GM19463 (cell line): ENCODE results near the gene CHMP5.
"Not testable (repeated sequence)": the region's sequence is repeated elsewhere in the genome, so short reads cannot be mapped to it uniquely, and the experiment has no call there.

ENCODE experiments used
- ATAC-seq: cut with Tn5 transposase; IDR thresholded peaks from one replicate; pipeline ENCODE4 v1.9.1; 2021; ENCODE audit warnings: mild to moderate bottlenecking, moderate library complexity; ENCODE audit not compliant: unreplicated experiment

The CHMP5 gene

GRCh38 chr9:33310748-33311147 is 45.9 kb downstream of the CHMP5 start:
- ATAC-seq = no peak

- ATAC-seq = no peak
These were observed 47.1 kb downstream of the CHMP5 start for GRCh38 chr9:33311953-33312352.

- ATAC-seq = no peak
These were observed 50.5 kb downstream of the CHMP5 start for GRCh38 chr9:33315371-33315770.

- not testable (repeated sequence) for ATAC-seq
These were observed 52.3 kb downstream of the CHMP5 start for GRCh38 chr9:33317136-33317535.

GRCh38 chr9:33318225-33318624 is 53.4 kb downstream of the CHMP5 start:
- no peak for ATAC-seq

- ATAC-seq = no peak
These were observed 53.9 kb downstream of the CHMP5 start for GRCh38 chr9:33318781-33319180.

GRCh38 chr9:33320230-33320567 is 55.4 kb downstream of the CHMP5 start:
- no peak for ATAC-seq

- no peak for ATAC-seq
These were observed 55.9 kb downstream of the CHMP5 start for GRCh38 chr9:33320568-33321261.

GRCh38 chr9:33329117-33329563 is 64.3 kb downstream of the CHMP5 start:
- no peak for ATAC-seq

GRCh38 chr9:33329979-33330378 is 65.1 kb downstream of the CHMP5 start:
- no peak for ATAC-seq

GRCh38 chr9:33331377-33331891 is 66.6 kb downstream of the CHMP5 start:
- no peak for ATAC-seq
